CD4-positive, alpha-beta T cell treated with Interleukin-17A for 1 hour (primary cell): Measurements from ENCODE around the gene RELL1.

Experiments used
- DNase-seq: peaks from one replicate; pipeline ENCODE4 v3.0.0-alpha.2; 2020

The RELL1 gene

DNA sequence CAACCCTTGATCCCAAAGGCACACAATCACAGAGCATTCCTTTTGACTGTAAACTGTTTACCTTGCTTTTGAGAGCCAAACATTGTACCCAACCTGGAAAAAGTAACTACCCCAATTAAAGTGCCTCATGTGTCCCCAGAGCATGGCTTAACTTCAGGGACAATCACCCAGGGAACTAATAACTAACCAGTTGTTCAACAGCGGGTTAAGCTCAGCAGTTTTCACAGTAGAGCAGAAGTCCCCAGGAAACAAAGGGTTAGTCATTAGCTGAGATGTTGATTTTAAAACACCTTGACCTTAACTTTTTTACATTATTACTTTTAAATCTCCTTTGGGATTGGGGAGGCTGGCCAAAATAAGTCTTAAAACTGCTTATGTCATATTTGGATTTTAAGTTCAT lies 94.8 kb downstream of the RELL1 start:
- no peak for DNase-seq

DNA sequence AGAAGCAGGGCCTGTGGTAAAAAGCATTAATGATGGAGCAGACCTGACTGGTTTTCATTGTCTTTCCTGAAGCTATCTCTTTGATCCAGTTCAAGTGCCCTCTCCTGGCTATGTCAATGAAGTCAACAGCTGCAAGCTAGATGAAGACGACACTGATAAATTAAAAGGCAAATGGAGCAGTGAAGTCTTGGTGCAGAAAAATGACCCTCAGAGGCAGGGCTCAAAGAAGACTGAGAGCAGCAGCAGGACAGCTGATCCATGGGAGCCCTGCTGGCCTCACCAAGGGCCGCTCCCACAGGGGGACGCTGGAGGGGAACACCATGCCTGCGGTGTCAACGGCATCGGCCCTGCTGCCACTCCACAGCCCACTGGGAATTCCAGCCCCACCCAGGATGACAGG lies 96.2 kb downstream of the RELL1 start:
- DNase-seq: no peak

DNA sequence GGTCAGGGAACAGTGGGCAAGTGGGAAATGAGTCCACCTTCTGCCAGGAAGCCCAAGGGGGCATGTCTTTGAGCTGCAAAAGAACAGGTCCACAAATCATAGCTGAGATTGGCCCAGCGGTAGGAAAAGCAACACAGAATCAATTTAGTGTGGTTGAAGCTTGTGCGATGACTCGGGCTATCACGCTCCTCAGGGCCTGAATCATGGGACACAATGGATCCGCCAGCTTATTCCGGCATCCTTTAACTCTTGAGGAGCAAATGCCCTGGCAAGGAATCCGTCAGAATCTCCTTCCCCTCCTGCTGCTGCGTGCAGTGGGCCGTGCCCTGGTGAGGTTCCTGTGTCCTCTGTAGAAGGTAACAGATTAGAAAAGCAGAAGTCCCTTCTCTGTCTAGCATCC lies 98.0 kb downstream of the RELL1 start:
- DNase-seq: no peak

DNA sequence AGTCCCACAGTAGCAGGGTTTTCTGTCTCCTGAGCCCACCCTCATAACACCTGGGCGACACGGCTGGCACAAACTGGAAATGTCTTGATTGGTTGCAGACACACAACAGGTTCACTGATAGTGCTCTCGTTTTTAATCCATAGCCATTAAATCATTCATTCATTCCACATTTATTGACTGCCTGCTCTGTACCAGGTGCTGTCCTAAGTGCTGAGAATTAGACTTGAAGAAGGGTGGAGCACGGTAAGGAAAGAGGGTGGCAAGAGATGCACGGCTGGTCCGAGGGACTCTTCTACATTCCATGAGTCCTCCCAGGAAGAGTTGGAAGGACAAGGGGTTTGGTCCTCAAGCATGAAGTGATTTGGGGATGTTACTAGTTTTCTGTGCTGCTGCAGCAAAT lies 100.0 kb downstream of the RELL1 start:
- DNase-seq: no peak

DNA sequence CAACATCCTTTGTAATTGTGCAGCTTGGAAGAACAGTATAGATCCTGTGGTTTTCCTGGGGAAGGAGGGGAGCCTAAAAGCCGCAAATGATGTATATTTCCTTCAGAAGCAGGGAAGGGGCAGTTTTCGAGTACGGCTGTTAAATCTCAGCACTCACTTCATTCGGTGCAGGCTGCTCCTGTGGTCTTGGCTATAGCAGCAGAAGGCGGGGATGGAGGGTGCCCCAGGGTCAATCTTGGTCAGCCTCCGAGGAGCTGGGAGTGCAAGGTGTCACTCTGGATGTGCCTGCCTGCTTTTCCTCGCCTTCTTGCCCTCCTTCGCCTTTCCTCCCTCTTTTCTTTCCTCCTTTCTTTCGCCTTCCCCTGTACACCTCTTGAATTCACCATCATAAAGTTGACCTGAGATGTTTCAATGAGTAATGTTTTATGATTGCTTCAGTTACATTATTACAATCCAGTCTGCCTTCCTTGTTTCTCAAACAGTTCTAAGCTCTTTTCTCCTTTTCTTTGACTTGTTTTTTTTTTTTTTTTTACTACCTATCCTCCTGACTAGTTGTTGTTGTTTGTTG lies 101.6 kb downstream of the RELL1 start:
- DNase-seq: no peak

DNA sequence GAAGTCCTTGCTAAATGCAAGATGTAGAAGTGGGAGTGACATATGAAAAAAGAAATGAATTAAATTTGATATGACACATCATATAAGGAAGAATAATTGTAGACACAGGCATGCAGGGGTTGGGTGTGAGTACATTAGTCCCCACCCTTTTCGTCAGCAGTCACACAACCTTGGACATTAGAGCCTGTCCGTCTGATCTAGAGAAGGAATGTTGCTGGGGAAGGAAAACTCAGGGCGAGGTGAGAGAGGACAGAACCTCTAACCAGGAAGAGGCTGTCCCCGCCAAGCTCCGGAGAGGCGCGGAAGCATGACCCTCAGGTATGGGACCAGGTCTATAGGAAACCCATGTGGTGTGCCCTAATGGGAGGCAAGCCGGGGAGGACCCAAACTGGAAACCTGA lies 102.1 kb downstream of the RELL1 start:
- no peak for DNase-seq

DNA sequence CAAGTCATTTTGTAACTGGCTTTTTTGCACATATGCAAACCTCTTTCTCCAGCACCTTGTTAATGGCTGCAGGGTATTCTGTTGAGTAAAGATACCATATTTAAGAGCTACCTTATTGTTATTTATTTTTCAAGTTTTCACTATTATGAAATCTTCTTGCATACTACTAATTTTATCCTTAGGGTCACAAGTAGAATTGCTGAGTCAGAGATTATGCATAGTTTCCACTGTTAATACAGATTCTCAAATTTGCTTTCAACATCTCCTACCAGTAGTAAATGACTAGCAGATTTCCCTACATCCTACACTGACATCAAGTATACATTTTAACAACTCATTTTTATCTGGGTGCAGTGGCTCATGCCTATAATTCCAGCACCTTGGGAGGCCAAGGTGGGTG lies 112.6 kb downstream of the RELL1 start:
- no peak for DNase-seq

DNA sequence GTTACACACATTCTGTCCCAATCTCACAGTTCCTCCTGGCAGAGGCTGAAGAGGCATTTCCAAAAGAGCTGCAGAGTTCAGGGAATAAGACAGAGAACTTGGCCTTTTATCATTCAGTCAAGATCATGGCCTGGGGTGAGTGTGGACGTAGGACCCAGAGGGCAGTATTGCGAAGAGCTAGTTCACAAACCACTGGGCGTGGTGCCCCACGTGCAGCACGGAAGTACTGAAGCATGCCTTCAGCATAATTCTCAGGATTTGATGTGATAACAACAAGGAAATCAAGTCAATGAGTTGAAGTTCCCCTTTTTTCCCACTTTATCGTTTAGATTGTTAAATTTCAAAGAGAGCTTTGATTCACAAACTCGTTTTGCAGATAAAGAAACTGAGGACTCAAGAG lies 117.7 kb downstream of the RELL1 start:
- no peak for DNase-seq

DNA sequence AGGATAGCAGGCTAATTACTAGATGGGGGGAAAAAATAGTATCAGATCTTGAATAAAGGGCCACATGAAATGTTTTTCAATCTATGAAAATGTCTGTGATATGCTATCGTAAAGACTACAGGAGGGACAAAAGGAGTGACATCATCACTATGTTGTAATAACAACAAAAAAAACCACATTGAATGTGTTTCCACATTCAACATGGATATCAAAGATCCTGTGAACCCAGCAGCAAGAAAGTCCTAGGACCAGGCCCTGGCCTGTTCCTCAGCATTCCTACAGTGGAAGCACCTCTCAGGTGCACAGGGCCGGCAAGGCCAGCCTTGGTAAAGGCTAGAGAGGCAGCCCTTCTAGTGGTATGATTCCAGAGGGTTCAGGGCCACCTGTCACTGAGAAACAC lies 118.3 kb downstream of the RELL1 start:
- no peak for DNase-seq

DNA sequence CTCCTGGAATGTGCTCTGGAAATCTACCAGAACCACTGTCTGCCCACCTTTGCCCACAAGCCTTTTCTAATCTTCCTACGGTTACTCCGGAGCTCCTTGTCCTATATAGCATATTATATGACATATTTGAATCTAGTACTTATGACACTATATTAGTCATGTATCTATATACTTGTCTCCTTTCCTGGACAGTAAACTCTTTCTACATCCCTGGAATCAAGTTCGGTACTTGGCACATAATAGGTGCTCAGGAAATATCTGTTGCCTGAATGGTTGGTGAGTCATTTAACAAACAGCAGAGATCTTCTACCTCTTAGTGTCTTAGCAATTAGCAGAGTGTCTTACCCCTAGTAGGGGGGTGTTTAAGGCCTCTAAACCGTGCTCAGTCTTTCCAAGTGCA lies 123.6 kb downstream of the RELL1 start:
- DNase-seq: no peak

DNA sequence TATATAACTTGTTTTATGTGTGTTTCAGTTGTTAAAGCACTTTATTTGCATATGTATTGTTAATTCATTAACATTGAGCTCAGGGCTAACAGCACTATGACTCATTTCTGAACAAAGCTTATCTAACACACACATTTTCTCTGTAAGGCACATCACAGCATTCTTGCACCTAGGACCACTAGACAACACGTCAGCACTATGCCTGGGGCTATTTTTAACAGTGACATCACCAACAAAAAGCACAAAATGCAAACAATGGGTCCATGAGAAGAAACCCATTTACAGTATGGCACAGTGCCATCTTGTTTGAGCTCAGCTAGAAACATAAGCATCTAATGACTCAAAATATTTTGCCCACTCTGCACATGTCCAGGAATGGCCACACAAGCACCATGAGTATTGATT lies 124.4 kb downstream of the RELL1 start:
- DNase-seq: no peak

DNA sequence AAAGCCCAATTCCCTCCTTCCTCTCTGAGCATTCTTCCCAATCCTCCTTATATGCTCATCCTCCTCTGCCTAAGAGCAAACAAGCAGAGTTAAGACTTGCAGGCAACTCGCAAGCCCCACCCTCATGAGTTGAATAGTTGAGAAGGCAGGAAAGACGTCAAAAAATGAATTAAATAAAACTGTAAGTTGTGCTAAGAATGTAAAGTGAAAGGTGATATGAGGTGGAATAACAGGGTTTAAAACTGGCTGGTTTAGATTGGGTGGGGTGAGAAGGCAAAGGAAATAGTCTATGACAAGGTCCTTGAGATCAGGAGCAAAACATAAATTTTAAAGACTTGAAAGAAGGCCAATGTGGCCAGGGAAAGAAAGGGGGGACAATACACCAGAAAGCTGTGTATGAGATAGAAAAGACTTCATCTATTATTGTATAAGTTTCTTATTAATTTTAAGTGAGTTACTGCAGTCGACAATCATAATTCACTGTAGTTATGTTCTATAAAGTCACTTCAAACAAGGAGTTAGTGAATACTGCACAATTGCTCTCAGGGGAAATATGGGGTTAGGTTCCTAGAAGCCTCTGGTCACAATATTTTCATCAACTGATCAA lies 124.9 kb downstream of the RELL1 start:
- no peak for DNase-seq
